PC-3 (cell line): ENCODE results near the gene ADORA2A.

Experiments
- EZH2 ChIP-seq: fragments of 300-600 bp; sonication (generic); IDR thresholded peaks from one replicate; pipeline ENCODE4 v1.6.1; 2017; ENCODE audit warnings: antibody characterized with exemption, mild to moderate bottlenecking, low read length; ENCODE audit not compliant: unreplicated experiment
- TF ChIP-seq, protein P1 (sequence below): fragments of 300-600 bp; sonication (generic); conservative IDR thresholded peaks from 2 replicates; pipeline ENCODE4 v1.5.1; 2017; ENCODE audit warnings: antibody characterized with exemption, low read depth, mild to moderate bottlenecking, low read length

DNA sequence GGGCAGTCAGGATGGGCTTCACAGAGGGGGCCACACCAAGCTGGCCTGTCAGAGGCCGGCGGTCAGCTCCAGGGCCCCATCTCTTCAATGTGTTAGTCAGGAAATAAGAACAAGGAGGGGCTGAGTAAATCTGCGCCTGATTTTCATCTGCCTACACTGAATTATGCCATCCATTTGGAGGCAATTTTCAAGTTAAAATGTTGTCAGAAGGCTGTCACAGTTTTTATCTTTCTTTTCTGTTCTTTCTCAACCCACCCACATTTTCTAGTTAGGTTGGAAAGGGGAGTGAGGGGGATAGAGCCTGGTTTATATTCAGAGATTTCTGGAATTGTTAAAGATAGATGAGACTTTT, 18.8 kb downstream of the ADORA2A start:
- TF ChIP-seq, protein P1, sequence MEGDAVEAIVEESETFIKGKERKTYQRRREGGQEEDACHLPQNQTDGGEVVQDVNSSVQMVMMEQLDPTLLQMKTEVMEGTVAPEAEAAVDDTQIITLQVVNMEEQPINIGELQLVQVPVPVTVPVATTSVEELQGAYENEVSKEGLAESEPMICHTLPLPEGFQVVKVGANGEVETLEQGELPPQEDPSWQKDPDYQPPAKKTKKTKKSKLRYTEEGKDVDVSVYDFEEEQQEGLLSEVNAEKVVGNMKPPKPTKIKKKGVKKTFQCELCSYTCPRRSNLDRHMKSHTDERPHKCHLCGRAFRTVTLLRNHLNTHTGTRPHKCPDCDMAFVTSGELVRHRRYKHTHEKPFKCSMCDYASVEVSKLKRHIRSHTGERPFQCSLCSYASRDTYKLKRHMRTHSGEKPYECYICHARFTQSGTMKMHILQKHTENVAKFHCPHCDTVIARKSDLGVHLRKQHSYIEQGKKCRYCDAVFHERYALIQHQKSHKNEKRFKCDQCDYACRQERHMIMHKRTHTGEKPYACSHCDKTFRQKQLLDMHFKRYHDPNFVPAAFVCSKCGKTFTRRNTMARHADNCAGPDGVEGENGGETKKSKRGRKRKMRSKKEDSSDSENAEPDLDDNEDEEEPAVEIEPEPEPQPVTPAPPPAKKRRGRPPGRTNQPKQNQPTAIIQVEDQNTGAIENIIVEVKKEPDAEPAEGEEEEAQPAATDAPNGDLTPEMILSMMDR, result no peak
- TF ChIP-seq EZH2, result no peak
